GOT3 (cell line): ENCODE data around the gene MOGAT1.
"Not testable (repeated sequence)": the region's sequence is repeated elsewhere in the genome, so short reads cannot be mapped to it uniquely, and the experiment has no call there.

Experiments
- DNase-seq: peaks from one replicate; lab custom pipeline; 2025; ENCODE audit warnings: mixed read lengths; lab: John Stamatoyannopoulos, UW

MOGAT1 gene

GRCh38 chr2:222743251-222743812 is 71.9 kb downstream of the MOGAT1 start:
- DNase-seq, result no peak

DNA sequence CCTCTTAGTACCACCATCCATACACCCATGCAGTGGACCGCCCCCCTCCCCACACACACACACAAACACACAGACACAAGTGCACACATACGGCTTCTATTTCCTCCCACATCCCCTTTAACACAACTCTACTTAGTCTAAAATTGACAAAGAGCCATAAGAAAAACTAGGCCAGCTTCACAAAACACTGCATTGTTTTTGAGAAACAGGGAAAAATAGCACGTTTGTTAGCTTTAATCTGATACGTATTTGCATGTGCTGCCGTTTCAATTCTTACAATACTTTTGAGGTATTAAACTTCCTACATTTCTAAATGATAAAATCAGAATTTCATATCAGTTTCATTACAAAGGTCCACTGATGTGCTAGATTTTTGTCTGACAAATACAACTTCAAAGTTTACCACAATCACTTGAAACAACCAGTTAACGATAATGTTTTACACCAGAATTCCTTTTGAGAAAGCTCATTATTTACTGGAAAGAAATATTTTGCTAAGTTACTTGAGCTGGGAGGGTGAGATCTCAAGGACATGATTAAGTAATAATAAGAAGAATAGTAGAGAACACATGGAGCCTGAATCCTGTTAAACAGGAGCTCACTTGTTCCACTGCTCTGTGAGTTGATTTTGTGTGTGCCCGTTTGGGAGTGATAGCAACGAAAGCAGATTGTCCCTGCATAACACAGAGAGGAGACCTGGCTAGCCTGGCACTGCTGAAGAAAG is 74.5 kb downstream of the MOGAT1 start:
- DNase-seq, result no peak

DNA sequence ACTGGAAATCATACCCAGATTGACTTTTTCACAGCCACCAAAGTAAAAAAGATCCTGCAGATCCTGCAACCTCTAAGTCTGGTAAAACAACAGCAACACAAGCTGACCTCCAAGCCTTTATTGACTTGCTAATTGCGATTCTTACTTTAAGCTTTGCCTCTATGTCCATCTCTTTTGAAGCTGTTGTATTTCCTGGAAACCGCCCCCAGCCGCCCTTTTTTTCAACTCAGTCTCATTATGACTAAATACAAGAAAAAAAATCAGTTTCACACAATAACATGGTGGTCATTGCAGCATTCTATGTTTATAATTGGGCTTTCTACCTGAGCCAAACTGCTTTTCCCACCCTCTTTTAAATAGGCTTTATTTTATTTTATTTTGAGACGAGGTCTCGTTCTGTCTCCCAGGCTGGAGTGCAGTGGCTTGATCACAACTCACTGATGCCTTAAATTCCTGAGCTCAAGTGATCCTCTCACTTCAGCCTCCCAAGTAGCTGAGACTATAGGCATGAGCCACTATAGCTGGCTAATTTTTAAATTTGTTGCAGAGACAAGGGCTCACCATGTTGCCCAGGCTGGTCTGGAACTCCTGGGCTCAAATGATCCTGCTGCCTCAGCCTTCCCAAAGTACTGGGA is 76.2 kb downstream of the MOGAT1 start:
- no peak for DNase-seq

- DNase-seq, result no peak
Observed at GRCh38 chr2:222750533-222750932, 79.1 kb downstream of the MOGAT1 start.

- no peak for DNase-seq
Observed at GRCh38 chr2:222751238-222751637, 79.8 kb downstream of the MOGAT1 start.

GRCh38 chr2:222751821-222752719 is 80.6 kb downstream of the MOGAT1 start:
- no peak for DNase-seq

- DNase-seq, result no peak
Observed at GRCh38 chr2:222752746-222753145, 81.3 kb downstream of the MOGAT1 start.

- no peak for DNase-seq
Observed at GRCh38 chr2:222753251-222753824, 81.9 kb downstream of the MOGAT1 start.

GRCh38 chr2:222754324-222754930 is 83.0 kb downstream of the MOGAT1 start:
- no peak for DNase-seq

DNA sequence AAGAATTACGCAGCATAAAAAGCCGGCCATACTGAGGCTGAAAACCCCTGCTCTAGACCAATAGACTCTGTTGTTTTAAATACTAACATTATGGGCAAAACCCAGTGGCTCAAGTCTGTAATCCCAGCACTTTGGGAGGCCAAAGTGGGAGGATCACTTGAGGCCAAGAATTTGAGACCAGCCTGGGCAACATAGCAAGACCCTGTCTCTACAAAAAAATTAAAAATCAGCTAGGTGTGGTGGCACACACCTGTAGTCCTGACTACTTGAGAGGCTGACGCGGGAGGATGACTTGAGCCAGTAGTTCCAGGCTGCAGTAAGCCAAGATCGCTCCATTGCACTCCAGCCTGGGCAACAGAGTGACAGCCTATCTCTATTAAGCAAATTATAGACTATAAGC is 84.1 kb downstream of the MOGAT1 start:
- not testable (repeated sequence) for DNase-seq

- DNase-seq, result no peak
Observed at GRCh38 chr2:222756362-222756831, 84.9 kb downstream of the MOGAT1 start.

DNA sequence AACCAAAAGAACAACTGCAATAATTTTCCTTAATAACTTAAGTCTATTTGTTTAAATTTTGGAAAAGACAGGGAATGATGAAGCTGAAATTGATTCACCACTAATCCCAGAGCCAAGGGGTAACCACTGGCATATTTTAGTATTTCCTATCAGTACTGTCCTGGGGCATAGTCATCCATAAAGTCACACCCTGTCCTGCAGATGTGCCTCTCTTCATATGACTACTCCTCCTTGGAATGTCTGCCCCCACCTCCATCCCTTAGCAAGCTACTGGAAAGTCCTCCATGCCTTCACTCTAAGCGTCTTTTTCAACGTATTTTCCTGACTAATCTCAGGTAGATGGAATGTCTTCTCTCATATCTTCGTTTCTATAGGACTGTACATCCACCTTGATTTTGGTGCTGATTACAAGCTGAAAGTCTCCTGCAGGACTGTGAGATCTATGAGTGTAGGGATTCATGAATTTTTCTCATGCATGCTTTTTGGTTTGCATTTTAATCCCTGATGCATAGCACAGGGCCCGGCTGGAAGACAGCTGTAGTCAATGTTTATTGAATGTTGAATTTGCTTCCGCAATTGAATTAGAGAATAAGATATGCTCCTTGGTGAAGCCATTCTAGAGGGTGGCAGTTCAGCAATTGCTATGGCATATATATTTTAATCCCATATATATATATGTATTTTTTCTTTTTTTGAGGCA is 85.6 kb downstream of the MOGAT1 start:
- no peak for DNase-seq
